NCI-H1092 treated with DMSO at 0.1 percent for 48 hours (cell line): ENCODE data around the gene DISC1.
"Not testable (repeated sequence)": the region's sequence is repeated elsewhere in the genome, so short reads cannot be mapped to it uniquely, and the experiment has no call there.

Experiments
- DNase-seq: peaks from one replicate; lab custom pipeline; 2025; lab: John Stamatoyannopoulos, UW

DISC1 gene

GRCh38 chr1:231931846-231932454, 305.4 kb downstream of the DISC1 start:
- no peak for DNase-seq

GRCh38 chr1:231933711-231934626, 307.4 kb downstream of the DISC1 start:
- DNase-seq = peak; percentile 68

- peak; percentile 97 for DNase-seq
Observed at GRCh38 chr1:231934797-231935196, 308.2 kb downstream of the DISC1 start.

DNA sequence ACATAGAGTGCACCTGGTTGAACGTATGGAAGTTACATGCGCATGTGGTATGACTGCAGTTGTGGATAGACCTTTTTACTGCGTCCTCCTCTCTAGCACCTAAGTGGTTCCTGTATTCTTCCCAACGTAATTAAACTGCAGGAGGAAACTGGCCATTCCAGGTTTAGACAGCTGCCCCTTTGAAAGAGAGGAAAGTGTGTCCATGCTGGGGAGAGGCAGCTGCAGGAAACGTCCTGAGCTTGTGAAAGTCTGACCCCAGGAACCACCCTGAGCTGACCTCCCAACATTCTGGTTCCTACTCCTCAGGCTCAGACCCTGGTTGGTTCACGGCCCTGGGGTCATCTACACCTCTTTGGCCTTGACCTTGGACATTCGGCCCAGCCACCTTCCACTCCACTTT, 309.3 kb downstream of the DISC1 start:
- peak; percentile 92 for DNase-seq

- DNase-seq = peak; percentile 71
Observed at GRCh38 chr1:231936983-231937775, 310.6 kb downstream of the DISC1 start.

DNA sequence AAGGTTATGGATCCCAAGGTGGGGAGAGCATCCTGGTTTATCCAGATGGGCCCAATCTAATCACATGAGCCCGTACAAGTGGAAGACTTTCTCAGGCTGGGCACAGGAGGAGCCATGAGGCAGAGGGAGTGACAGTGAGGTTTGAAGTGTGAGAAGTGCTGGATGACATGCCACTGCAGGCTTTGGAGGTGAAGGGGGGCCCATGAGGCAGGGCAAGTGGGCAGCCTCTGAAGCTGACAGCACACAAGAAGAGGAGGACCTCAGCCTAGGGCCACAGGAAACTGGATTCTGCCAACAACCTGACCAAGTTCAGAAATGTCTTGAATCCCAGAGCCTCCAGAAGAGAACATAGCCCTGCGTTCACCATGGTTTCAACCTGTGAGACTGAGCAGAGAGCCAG, 311.6 kb downstream of the DISC1 start:
- DNase-seq = no peak

DNA sequence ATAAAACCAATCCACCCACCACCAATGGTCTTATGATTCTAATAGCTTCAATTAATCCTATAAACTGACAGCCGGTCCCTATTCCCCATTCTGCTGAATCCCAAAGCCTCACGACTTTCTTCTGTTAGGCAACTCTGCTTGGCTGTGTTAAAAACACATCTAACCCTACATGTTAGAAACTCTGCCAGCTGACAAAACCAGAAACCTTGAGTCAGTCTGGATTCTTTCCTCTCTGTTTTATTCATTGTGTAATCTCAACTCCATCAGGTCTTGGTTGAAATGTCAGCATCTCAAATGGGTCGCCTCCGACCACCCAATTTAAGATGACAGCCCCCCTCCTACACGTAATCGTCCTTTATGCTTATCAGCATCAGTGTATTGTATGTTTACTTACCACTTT, 312.1 kb downstream of the DISC1 start:
- no peak for DNase-seq

DNA sequence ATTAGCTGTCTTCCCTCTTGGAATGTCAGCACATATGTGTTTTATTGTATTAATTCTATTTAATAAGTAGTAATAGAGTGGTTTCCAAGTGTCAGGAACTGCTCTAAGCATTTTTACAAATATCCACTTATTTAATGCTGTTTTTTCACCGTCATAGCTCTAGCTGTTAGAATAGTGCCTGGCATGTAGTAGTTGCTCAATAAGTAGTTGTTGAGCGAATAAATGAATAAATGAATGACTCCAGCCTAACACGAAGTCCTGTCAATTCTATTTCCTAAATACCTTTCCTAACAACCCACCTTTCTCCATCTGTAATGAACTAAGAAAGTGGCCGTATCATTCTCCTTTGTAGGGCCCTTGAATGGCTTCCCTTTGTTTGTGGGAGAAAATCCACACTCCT, 312.5 kb downstream of the DISC1 start:
- no peak for DNase-seq

DNA sequence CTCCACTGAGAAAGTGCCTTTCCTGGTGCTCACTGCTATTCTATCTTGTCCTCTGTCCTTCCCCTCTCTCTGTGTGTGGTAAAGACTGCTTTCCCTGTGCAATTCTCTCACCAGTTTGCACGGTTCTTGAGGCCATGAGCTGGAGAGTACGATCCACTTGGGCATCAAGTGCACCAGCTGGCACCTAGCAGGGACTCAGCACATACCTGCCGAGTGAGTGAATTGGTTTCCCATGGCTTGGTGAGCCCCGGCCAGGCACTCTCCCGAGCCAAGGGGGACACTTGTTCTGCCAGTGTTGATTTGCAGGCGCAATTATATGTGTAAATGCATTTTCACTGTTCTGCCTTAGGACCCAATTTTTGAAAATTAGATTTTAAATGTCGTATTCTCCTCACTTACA, 313.5 kb downstream of the DISC1 start:
- DNase-seq = peak; percentile 75

- peak; percentile 69 for DNase-seq
Observed at GRCh38 chr1:231940701-231941100, 314.1 kb downstream of the DISC1 start.

- DNase-seq = no peak
Observed at GRCh38 chr1:231943084-231943483, 316.5 kb downstream of the DISC1 start.

DNA sequence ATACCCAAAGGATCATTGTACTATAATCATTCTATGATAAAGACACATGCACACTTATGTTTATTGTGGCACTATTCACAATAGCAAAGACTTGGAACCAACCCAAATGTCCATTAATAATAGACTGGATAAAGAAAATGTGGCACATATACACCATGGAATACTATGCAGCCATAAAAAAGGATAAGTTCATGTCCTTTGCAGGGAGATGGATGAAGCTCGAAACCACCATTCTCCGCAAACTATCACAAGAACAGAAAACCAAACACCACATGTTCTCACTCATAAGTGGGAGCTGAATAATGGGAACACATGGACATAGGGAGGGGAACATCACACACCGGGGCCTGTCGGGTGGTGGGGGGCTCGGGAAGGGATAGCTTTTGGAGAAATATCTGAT, 321.5 kb downstream of the DISC1 start:
- DNase-seq = not testable (repeated sequence)

DNA sequence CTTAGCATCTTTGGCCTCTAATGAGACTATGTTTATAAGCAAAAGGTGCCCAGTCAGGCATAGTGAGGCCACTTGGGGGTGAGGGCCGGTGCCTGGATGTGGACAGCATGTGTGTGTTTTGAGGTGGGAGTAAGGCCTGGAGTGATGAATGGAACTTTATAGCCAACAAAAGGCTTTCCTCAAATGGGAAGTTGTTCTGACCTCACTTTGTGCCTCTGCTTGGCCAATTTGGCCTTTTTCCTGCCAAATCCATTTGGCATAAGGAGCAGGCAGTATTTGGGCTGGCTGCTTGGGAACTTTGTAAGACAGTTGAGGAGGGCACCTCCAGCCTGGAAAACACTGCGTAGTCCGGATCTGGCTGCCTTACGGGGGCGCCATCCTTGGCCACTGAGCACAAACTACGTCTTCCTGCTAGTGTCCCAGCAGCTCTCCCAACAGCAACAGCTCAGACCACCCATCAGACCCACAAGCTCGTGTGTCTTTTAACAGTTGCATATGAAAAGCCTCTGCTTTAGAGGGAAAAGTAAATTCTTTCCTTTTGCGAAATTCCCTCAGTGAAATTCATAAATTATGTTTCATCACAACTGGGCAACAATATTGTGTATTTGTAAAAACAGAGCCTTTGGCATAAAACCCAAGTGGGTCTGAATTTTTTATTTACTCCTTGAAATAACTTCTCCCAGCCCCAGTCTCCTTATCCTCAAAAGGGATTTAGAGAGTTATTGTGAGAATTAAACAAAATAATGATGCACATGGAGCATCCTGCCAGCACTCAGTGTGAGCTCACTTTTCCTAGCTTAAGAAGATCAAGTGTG, 322.9 kb downstream of the DISC1 start:
- no peak for DNase-seq

GRCh38 chr1:231950331-231951128, 323.9 kb downstream of the DISC1 start:
- no peak for DNase-seq

DNA sequence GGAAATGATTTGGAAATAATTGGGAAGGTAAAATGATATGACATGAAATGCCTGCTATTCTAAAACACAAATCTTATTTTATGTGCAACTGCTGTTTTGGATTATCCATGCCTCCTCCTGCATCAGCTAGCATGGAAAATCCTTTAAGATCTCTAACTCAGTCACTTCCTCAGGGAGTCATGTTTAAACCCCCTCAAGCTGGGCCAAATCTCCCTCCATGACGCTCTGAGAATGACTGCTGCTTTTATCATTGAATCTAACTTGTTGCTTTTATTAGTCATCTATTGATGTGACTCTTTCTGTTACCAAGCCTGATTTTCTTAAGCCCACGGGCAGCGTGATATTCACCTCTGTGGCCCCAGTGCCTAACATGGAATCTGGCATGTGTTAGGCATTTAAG, 324.8 kb downstream of the DISC1 start:
- DNase-seq = no peak

GRCh38 chr1:231952154-231952553, 325.6 kb downstream of the DISC1 start:
- DNase-seq = no peak

DNA sequence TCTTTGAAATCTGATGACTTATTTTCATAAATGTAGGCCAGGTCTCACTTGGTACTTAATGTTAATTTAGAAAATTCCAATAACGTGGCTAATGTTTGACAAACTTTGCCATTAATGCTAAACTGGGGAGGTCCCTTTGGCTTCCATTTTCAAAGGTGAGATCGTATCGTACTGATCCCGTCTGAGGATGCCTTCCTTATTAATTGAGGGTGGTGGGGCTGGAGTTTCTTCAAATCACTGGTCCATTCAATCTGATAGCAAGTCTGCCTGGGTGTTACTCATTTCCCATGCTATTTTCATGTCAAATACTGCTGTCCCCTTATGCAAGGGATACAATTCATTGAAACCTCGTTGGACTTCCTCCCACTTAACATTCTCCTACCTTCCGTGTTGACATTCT, 327.1 kb downstream of the DISC1 start:
- DNase-seq = no peak

- DNase-seq = no peak
Observed at GRCh38 chr1:231954751-231955150, 328.2 kb downstream of the DISC1 start.

DNA sequence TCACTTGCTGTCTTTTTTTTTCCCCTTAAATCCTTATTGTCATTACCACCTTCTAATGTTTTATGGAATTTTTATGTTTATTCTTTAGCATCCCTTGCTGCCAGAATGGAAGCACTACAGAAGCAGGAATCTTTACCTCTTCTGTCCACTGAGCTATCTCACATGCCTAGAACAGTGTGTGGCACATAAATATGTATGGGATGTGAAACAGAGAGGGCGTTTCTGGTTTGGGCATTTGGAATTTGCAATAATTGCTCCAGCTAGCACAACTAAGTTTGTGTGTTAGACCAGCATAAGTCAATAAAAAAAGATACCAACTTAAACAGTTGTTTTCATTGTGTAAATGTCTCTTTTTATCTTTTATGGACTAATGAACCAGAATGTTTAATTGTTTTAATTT, 330.8 kb downstream of the DISC1 start:
- DNase-seq = no peak

GRCh38 chr1:231958448-231958847, 331.9 kb downstream of the DISC1 start:
- DNase-seq = no peak
